AG08395 (cell line): ENCODE measurements around the gene SPRYD3.

Source experiments
- DNase-seq: peaks from one replicate; pipeline ENCODE4 v3.0.0; 2012; ENCODE audit warnings: mixed read lengths, low spot score

The SPRYD3 gene

GRCh38 chr12:53078425-53079225, 565 bp downstream of the SPRYD3 start:
- no peak for DNase-seq

GRCh38 chr12:53077030-53077429, 2.2 kb downstream of the SPRYD3 start:
- DNase-seq: no peak

- DNase-seq: no peak
Observed at GRCh38 chr12:53076461-53076860, 2.7 kb downstream of the SPRYD3 start.

GRCh38 chr12:53074999-53075370, 4.2 kb downstream of the SPRYD3 start:
- DNase-seq: no peak

GRCh38 chr12:53074283-53074998, 4.7 kb downstream of the SPRYD3 start:
- DNase-seq: no peak

GRCh38 chr12:53073881-53074280, 5.3 kb downstream of the SPRYD3 start:
- no peak for DNase-seq

GRCh38 chr12:53071591-53072551, 7.3 kb downstream of the SPRYD3 start:
- peak; percentile 49 for DNase-seq

GRCh38 chr12:53070877-53071492, 8.2 kb downstream of the SPRYD3 start:
- no peak for DNase-seq

- no peak for DNase-seq
Observed at GRCh38 chr12:53069621-53070410, 9.4 kb downstream of the SPRYD3 start.

GRCh38 chr12:53068811-53069585, 10.2 kb downstream of the SPRYD3 start:
- DNase-seq: no peak

GRCh38 chr12:53067993-53068770, 11.0 kb downstream of the SPRYD3 start:
- no peak for DNase-seq

- no peak for DNase-seq
Observed at GRCh38 chr12:53067074-53067992, 11.9 kb downstream of the SPRYD3 start.

- DNase-seq: peak; percentile 91
Observed at GRCh38 chr12:53065975-53066931, 12.9 kb downstream of the SPRYD3 start.

- DNase-seq: no peak
Observed at GRCh38 chr12:53065470-53065869, 13.7 kb downstream of the SPRYD3 start.

- no peak for DNase-seq
Observed at GRCh38 chr12:53064613-53065436, 14.4 kb downstream of the SPRYD3 start.
